Neutrophil (primary cell): ENCODE results near the gene SPEM3.

ENCODE experiments used
- H3K27ac ChIP-seq: fragments of 200-600 bp; sonication (generic); 2 replicates; pipeline ENCODE4 v1.5.1; 2016; ENCODE audit warnings: mild to moderate bottlenecking, moderate library complexity
- H3K27me3 ChIP-seq: fragments of 200-600 bp; sonication (generic); 2 replicates; pipeline ENCODE4 v1.6.0; 2016; ENCODE audit warnings: mild to moderate bottlenecking
- H3K36me3 ChIP-seq: fragments of 200-600 bp; sonication (generic); 2 replicates; pipeline ENCODE4 v1.5.1; 2017
- H3K4me1 ChIP-seq, 2 experiments: fragments of 200-600 bp in 1 of 2; sonication (generic) in 1 of 2; 1 replicate in 1 of 2; 2 replicates in 1 of 2; pipeline versions ENCODE4 v1.5.1 to v1.6.1; 2013 to 2016; ENCODE audit warnings: low read depth in 1 of 2, low read length in 1 of 2, mild to moderate bottlenecking in 1 of 2, moderate library complexity in 1 of 2; ENCODE audit not compliant: control insufficient read depth in 1 of 2, insufficient read depth in 1 of 2
- H3K4me3 ChIP-seq, 2 experiments: fragments of 200-600 bp in 1 of 2; sonication (generic) in 1 of 2; 1 replicate in 1 of 2; 2 replicates in 1 of 2; pipeline ENCODE4 v1.5.1; 2013 to 2016; ENCODE audit warnings: low read depth in 1 of 2, low read length in 1 of 2, mild to moderate bottlenecking in 1 of 2, moderate library complexity in 1 of 2
- H3K9me3 ChIP-seq: fragments of 200-600 bp; sonication (generic); 2 replicates; pipeline ENCODE4 v1.5.1; 2016
- TF ChIP-seq, protein P1 (sequence below): fragments of 200-600 bp; sonication (generic); IDR thresholded peaks from 2 replicates; pipeline ENCODE4 v1.5.1; 2016; ENCODE audit warnings: antibody characterized with exemption

Gene SPEM3

DNA sequence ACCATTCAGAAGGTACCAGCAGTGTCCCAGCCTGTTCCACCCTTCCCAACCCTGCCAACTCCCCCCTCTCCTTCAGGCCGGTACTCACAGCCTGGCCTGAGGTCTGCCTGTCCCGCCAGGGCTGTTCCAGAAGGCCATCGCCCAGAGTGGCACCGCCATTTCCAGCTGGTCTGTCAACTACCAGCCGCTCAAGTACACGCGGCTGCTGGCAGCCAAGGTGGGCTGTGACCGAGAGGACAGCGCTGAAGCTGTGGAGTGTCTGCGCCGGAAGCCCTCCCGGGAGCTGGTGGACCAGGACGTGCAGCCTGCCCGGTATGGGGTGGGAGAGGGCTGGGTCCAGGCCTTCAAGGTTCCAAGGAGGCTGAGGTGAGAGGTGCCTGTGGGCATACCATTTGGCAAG, 13.8 kb upstream of the SPEM3 start:
- H3K4me1 ChIP-seq, result no peaks in the 10 kb centered on the region
- no peak overlapping the region for H3K27ac ChIP-seq
- no peaks in the 10 kb centered on the region for H3K36me3 ChIP-seq
- no peak overlapping the region for H3K4me3 ChIP-seq
- TF ChIP-seq, protein P1, sequence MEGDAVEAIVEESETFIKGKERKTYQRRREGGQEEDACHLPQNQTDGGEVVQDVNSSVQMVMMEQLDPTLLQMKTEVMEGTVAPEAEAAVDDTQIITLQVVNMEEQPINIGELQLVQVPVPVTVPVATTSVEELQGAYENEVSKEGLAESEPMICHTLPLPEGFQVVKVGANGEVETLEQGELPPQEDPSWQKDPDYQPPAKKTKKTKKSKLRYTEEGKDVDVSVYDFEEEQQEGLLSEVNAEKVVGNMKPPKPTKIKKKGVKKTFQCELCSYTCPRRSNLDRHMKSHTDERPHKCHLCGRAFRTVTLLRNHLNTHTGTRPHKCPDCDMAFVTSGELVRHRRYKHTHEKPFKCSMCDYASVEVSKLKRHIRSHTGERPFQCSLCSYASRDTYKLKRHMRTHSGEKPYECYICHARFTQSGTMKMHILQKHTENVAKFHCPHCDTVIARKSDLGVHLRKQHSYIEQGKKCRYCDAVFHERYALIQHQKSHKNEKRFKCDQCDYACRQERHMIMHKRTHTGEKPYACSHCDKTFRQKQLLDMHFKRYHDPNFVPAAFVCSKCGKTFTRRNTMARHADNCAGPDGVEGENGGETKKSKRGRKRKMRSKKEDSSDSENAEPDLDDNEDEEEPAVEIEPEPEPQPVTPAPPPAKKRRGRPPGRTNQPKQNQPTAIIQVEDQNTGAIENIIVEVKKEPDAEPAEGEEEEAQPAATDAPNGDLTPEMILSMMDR, result no peak
- peaks cover 17% of the 10 kb centered on the region for H3K27me3 ChIP-seq
- H3K9me3 ChIP-seq, result no peaks in the 10 kb centered on the region

- no peak overlapping the region for H3K4me3 ChIP-seq
- TF ChIP-seq, protein P1, result no peak
- no peaks in the 10 kb centered on the region for H3K36me3 ChIP-seq
- no peaks in the 10 kb centered on the region for H3K4me1 ChIP-seq
- no peak overlapping the region for H3K27ac ChIP-seq
- H3K27me3 ChIP-seq, result peaks cover 9% of the 10 kb centered on the region
- H3K9me3 ChIP-seq, result no peaks in the 10 kb centered on the region
Measured at GRCh38 chr17:7415784-7416183, 12.9 kb upstream of the SPEM3 start.

- H3K9me3 ChIP-seq, result no peaks in the 10 kb centered on the region
- peaks cover 4% of the 10 kb centered on the region for H3K27me3 ChIP-seq
- H3K4me1 ChIP-seq, result no peaks in the 10 kb centered on the region
- H3K27ac ChIP-seq, result no peak overlapping the region
- TF ChIP-seq, protein P1, result no peak
- H3K36me3 ChIP-seq, result no peaks in the 10 kb centered on the region
- no peak overlapping the region for H3K4me3 ChIP-seq
Measured at GRCh38 chr17:7416323-7416722, 12.3 kb upstream of the SPEM3 start.

DNA sequence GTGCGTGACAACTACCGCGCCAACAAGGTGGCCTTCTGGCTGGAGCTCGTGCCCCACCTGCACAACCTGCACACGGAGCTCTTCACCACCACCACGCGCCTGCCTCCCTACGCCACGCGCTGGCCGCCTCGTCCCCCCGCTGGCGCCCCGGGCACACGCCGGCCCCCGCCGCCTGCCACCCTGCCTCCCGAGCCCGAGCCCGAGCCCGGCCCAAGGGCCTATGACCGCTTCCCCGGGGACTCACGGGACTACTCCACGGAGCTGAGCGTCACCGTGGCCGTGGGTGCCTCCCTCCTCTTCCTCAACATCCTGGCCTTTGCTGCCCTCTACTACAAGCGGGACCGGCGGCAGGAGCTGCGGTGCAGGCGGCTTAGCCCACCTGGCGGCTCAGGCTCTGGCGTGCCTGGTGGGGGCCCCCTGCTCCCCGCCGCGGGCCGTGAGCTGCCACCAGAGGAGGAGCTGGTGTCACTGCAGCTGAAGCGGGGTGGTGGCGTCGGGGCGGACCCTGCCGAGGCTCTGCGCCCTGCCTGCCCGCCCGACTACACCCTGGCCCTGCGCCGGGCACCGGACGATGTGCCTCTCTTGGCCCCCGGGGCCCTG, 11.5 kb upstream of the SPEM3 start:
- Histone ChIP-seq H3K4me1 (no peaks in the 10 kb centered on the region), H3K36me3 (no peaks in the 10 kb centered on the region), H3K27ac (no peak overlapping the region), H3K4me3 (no peak overlapping the region), H3K27me3 (no peaks in the 10 kb centered on the region), H3K9me3 (no peaks in the 10 kb centered on the region)
- TF ChIP-seq, protein P1, result no peak

DNA sequence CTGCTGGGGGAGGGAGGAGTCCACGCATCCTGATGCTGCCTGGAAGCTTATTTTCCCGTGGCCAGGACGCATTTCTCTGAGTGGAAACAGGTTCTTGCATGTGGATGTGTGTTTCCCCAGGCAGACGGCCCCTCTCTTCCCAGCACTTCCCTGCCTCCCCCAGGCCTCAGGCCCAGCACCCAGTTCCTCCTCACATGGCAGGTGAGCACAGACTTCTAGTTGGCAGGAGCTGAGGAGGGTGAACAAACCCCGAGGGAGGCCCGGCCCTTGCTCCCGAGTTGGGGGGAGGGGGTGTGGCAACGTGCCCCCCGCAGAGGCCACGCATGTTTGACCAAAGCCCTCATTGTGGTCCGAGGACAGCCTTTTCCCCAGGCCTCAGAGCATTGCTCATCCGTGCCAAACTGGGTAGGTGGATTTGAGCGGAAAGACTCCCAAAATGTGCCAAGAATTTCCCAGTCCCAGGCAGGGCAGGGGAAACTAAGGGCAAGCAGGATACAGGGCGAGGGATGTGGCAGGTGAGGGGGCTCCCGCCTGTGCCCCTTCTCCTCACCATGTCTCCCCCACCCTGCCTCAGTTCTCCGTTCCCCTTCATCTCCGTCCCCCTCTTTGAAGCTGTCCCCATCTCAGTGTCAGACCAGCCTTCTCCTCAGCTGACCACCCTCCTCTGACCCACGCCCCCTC, 10.0 kb upstream of the SPEM3 start:
- H3K27me3 ChIP-seq, result no peaks in the 10 kb centered on the region
- H3K4me1 ChIP-seq, result no peaks in the 10 kb centered on the region
- TF ChIP-seq, protein P1, result no peak
- no peak overlapping the region for H3K27ac ChIP-seq
- H3K36me3 ChIP-seq, result no peaks in the 10 kb centered on the region
- H3K9me3 ChIP-seq, result no peaks in the 10 kb centered on the region
- H3K4me3 ChIP-seq, result no peak overlapping the region
